IPS DF 19.7 (cell line): ENCODE measurements around the gene RIIAD1.
A peak's percentile ranks its signal among the peaks of the same experiment; 100 is the strongest.

ENCODE experiments used
- DNase-seq: peaks from one replicate; pipeline ENCODE4 v3.0.0-alpha.2; 2013; ENCODE audit warnings: low read depth, low spot score

The RIIAD1 gene

GRCh38 chr1:151711044-151711800 lies 10.1 kb upstream of the RIIAD1 start:
- no peak for DNase-seq

- DNase-seq = no peak
These were observed 9.4 kb upstream of the RIIAD1 start for GRCh38 chr1:151711951-151712350.

GRCh38 chr1:151713044-151713443 lies 8.3 kb upstream of the RIIAD1 start:
- no peak for DNase-seq

- DNase-seq = no peak
These were observed 7.4 kb upstream of the RIIAD1 start for GRCh38 chr1:151713874-151714273.

GRCh38 chr1:151714820-151715725 lies 6.2 kb upstream of the RIIAD1 start:
- no peak for DNase-seq

GRCh38 chr1:151715726-151716404 lies 5.5 kb upstream of the RIIAD1 start:
- no peak for DNase-seq

- no peak for DNase-seq
These were observed 4.9 kb upstream of the RIIAD1 start for GRCh38 chr1:151716405-151716762.

- DNase-seq = peak; percentile 35
These were observed 4.3 kb upstream of the RIIAD1 start, which contains the start of gene CELF3 for GRCh38 chr1:151716771-151717631. CELF3 (minus strand) TSS chr1:151716803; CDS start chr1:151716020, 783 bp downstream.

- DNase-seq = no peak
These were observed 3.3 kb upstream of the RIIAD1 start for GRCh38 chr1:151718011-151718431.

GRCh38 chr1:151718666-151719065 lies 2.7 kb upstream of the RIIAD1 start:
- no peak for DNase-seq

- no peak for DNase-seq
These were observed 1.2 kb upstream of the RIIAD1 start for GRCh38 chr1:151720125-151720524.

- no peak for DNase-seq
These were observed 768 bp upstream of the RIIAD1 start for GRCh38 chr1:151720554-151720953.

GRCh38 chr1:151721788-151722510 lies 627 bp downstream of the RIIAD1 start:
- DNase-seq = no peak

- no peak for DNase-seq
These were observed 2.5 kb downstream of the RIIAD1 start for GRCh38 chr1:151723726-151724370.

- DNase-seq = no peak
These were observed 7.1 kb downstream of the RIIAD1 start for GRCh38 chr1:151728151-151729054.

GRCh38 chr1:151729157-151729965 lies 8.0 kb downstream of the RIIAD1 start:
- no peak for DNase-seq

- no peak for DNase-seq
These were observed 8.6 kb downstream of the RIIAD1 start for GRCh38 chr1:151729966-151730291.

- no peak for DNase-seq
These were observed 11.8 kb downstream of the RIIAD1 start for GRCh38 chr1:151733126-151733525.
